GM23338 (cell line): ENCODE results near the gene PSTK. TPM values are rescaled to one million over a fixed set of nuclear protein-coding genes. Genes with fewer than 3 reads are reported as not detected.

ENCODE experiments used
- ATAC-seq: fragments of 200-7000 bp; cut with Tn5 transposase; 3 replicates; pipeline ENCODE4 v1.9.1; 2020
- DNase-seq: peaks from one replicate; pipeline ENCODE4 v3.0.0-alpha.2; 2015; ENCODE audit warnings: low spot score
- H2AFZ ChIP-seq: fragments of 200-600 bp; sonication (generic); 2 replicates; pipeline ENCODE4 v1.8.0; 2016; ENCODE audit warnings: antibody characterized with exemption, mild to moderate bottlenecking, moderate library complexity
- H3F3A ChIP-seq: fragments of 200-600 bp; sonication (generic); replicated peaks from 2 replicates; pipeline ENCODE4 v1.8.0; 2017; ENCODE audit warnings: antibody characterized with exemption, mixed run types, low read depth
- H3K27ac ChIP-seq: fragments of 200-600 bp; sonication (generic); 2 replicates; pipeline ENCODE4 v1.6.1; 2016; ENCODE audit warnings: low read depth
- H3K27me3 ChIP-seq: fragments of 200-600 bp; sonication (generic); 2 replicates; pipeline ENCODE4 v1.8.0; 2016; ENCODE audit warnings: mild to moderate bottlenecking, mixed run types, moderate library complexity; ENCODE audit not compliant: insufficient read depth
- H3K36me3 ChIP-seq: fragments of 200-600 bp; sonication (generic); 2 replicates; pipeline ENCODE4 v1.8.0; 2016; ENCODE audit warnings: mild to moderate bottlenecking; ENCODE audit not compliant: insufficient read depth
- H3K4me1 ChIP-seq: fragments of 200-600 bp; sonication (generic); 2 replicates; pipeline ENCODE4 v1.8.0; 2016; ENCODE audit warnings: mild to moderate bottlenecking, moderate library complexity; ENCODE audit not compliant: insufficient read depth
- H3K4me2 ChIP-seq: fragments of 200-600 bp; sonication (generic); 2 replicates; pipeline ENCODE4 v1.7.1; 2017; ENCODE audit warnings: mixed run types
- H3K4me3 ChIP-seq: fragments of 200-600 bp; sonication (generic); 2 replicates; pipeline ENCODE4 v1.6.1; 2016; ENCODE audit warnings: mixed run types
- H3K79me2 ChIP-seq: fragments of 200-600 bp; sonication (generic); replicated peaks from 2 replicates; pipeline ENCODE4 v1.8.0; 2017; ENCODE audit warnings: mild to moderate bottlenecking; ENCODE audit not compliant: insufficient read depth
- H3K9me2 ChIP-seq: fragments of 200-600 bp; sonication (generic); 2 replicates; pipeline ENCODE4 v1.8.0; 2017; ENCODE audit not compliant: insufficient read depth
- H4K20me1 ChIP-seq: fragments of 200-600 bp; sonication (generic); replicated peaks from 2 replicates; pipeline ENCODE4 v1.8.0; 2017; ENCODE audit warnings: mild to moderate bottlenecking; ENCODE audit not compliant: insufficient read depth
- H3K27ac Mint-ChIP-seq: 2 replicates; pipeline ENCODE4 v1.8.0; 2020; ENCODE audit warnings: inconsistent platforms, mild to moderate bottlenecking, moderate library complexity, mixed read lengths
- H3K27me3 Mint-ChIP-seq: 3 replicates; pipeline ENCODE4 v1.8.0; 2022; ENCODE audit warnings: low read depth, mild to moderate bottlenecking, moderate library complexity, mixed read lengths, inconsistent platforms; ENCODE audit not compliant: insufficient read depth, poor library complexity
- H3K36me3 Mint-ChIP-seq: 3 replicates; pipeline ENCODE4 v1.8.0; 2021; ENCODE audit warnings: low read depth, mild to moderate bottlenecking, inconsistent platforms, moderate library complexity, mixed read lengths
- H3K4me1 Mint-ChIP-seq: 3 replicates; pipeline ENCODE4 v1.8.0; 2020; ENCODE audit warnings: mild to moderate bottlenecking, inconsistent platforms, mixed read lengths
- H3K4me3 Mint-ChIP-seq: 3 replicates; pipeline ENCODE4 v1.8.0; 2021; ENCODE audit warnings: moderate library complexity, mild to moderate bottlenecking, inconsistent platforms, mixed read lengths
- H3K9me3 Mint-ChIP-seq: 3 replicates; pipeline ENCODE4 v1.8.0; 2020; ENCODE audit warnings: moderate library complexity, mild to moderate bottlenecking, inconsistent platforms, mixed read lengths
- CREB1 ChIP-seq: fragments of 250-450 bp; sonication (Bioruptor Pico); IDR thresholded peaks from 2 replicates; pipeline ENCODE4 v1.5.0; 2020; ENCODE audit warnings: low read depth, mild to moderate bottlenecking, moderate library complexity
- EZH2 ChIP-seq: fragments of 200-600 bp; sonication (generic); IDR thresholded peaks from one replicate; pipeline ENCODE4 v1.8.0; 2017; ENCODE audit warnings: antibody characterized with exemption, mild to moderate bottlenecking, low read depth; ENCODE audit not compliant: unreplicated experiment
- EZH2phosphoT487 ChIP-seq: fragments of 200-600 bp; sonication (generic); IDR thresholded peaks from one replicate; pipeline ENCODE4 v1.8.1; 2018; ENCODE audit warnings: antibody characterized with exemption; ENCODE audit not compliant: unreplicated experiment
- JUNB ChIP-seq: IDR thresholded peaks from one replicate; pipeline ENCODE4 v1.6.1; 2016; ENCODE audit warnings: antibody characterized with exemption; ENCODE audit not compliant: unreplicated experiment
- NANOG ChIP-seq: IDR thresholded peaks from 2 replicates; pipeline ENCODE4 v1.6.1; 2016; ENCODE audit warnings: antibody characterized with exemption, borderline replicate concordance
- POLR2AphosphoS5 ChIP-seq: IDR thresholded peaks from 2 replicates; pipeline ENCODE4 v1.6.1; 2016; ENCODE audit warnings: antibody characterized with exemption, low read depth
- STAT1 ChIP-seq: IDR thresholded peaks from one replicate; pipeline ENCODE4 v1.6.1; 2016; ENCODE audit warnings: antibody characterized with exemption; ENCODE audit not compliant: unreplicated experiment
- ZNF114 ChIP-seq: fragments of 250-450 bp; sonication (Bioruptor Pico); IDR thresholded peaks from 2 replicates; pipeline ENCODE4 v1.5.0; 2020; ENCODE audit warnings: mild to moderate bottlenecking, moderate library complexity
- ZNF331 ChIP-seq: fragments of 250-450 bp; sonication (Bioruptor Pico); IDR thresholded peaks from 2 replicates; pipeline ENCODE4 v1.5.0; 2020; ENCODE audit warnings: low read depth, mild to moderate bottlenecking, moderate library complexity
- polyA plus RNA-seq: library from polyadenylated mRNA; unstranded; fragments of >200 nt; fragmentation: Nextera tagmentation; extraction: Ambion mirVana; gene quantifications from 2 replicates; pipeline ENCODE4 v1.2.1, GENCODE V29; 2016
- total RNA-seq: library from RNA; depleted of rRNA; stranded (reverse); fragments of >200 nt; shearing (Covaris generic); gene quantifications from 2 replicates; pipeline ENCODE4 v1.2.3, GENCODE V29; 2014
- TF ChIP-seq, protein P1 (sequence below): IDR thresholded peaks from one replicate; pipeline ENCODE4 v1.6.1; 2018; ENCODE audit warnings: antibody characterized with exemption; ENCODE audit not compliant: unreplicated experiment
- TF ChIP-seq, protein P2 (sequence below), 2 experiments: fragments of 200-600 bp in 1 of 2; sonication (generic) in 1 of 2; conservative IDR thresholded peaks; 2 replicates each; pipeline versions ENCODE4 v1.5.1 to v1.6.1; 2016 to 2017; ENCODE audit warnings: antibody characterized with exemption in 2 of 2, low read depth in 2 of 2, mild to moderate bottlenecking in 2 of 2, moderate library complexity in 1 of 2
- TF ChIP-seq, protein P3 (sequence below): IDR thresholded peaks from 2 replicates; pipeline ENCODE4 v1.6.1; 2016; ENCODE audit warnings: antibody characterized with exemption
- TF ChIP-seq, protein P4 (sequence below): fragments of 250-450 bp; sonication (Bioruptor Pico); IDR thresholded peaks from 2 replicates; pipeline ENCODE4 v1.5.0; 2020; ENCODE audit warnings: mild to moderate bottlenecking, moderate library complexity

PSTK gene
- total and polyA plus RNA-seq, 2 experiments from 2014 or later: 2.3 to 9.3 TPM

DNA sequence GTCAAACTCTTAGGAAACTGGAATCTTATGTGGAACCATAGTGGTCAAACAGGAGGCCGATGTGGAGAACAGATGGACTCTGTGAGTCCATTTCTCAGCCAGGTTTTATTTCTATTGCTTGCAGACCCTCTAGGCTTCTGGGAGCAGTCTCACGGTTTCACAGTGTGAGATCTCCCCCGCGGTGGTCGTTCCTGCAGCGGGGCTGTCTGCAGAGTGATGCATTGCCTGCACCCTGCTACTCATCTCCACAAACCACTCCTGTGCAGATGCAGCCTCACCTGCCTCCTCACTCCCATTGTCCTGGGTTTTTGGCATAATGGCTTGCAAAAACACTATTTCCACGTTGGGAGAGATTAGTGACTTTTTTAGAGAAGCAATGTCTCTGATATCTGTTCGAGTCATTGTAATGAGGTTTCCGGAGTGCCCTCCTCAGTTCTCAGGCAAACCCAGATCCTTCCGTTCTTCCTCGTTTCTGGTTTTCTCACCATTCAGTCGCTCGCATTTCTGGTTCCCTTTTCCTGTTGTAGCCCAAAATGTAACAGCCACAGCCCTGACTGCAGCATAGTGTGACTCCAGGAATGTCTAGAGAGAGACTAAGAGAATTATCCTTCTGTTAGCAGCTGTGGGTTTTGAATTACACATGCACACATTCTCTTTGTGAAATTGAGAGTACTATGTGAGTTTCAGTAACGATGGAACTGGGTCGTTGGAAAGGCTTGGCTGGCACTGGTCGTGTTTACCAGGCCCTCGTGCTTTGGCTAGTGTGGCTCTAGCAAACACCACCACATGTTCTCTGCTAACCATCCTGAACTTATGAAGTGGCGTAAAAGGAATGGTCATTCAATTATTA is 58.8 kb downstream of the PSTK start:
- H3K27me3 Mint-ChIP-seq: peaks cover 4% of the 10 kb centered on the region

More for the DNA sequence above, 58.8 kb downstream of the PSTK start:
- H3K27me3 ChIP-seq: no peaks in the 10 kb centered on the region
- ATAC-seq: peak; percentile 63
- peaks cover 9% of the 10 kb centered on the region; the same call in 1 of the 2 replicates for H3K4me1 ChIP-seq
- H3K36me3 ChIP-seq: no peaks in the 10 kb centered on the region
- Mint-ChIP-seq H3K36me3 (peaks cover 12% of the 10 kb centered on the region; the same call in 2 of the 3 replicates), H3K9me3 (no peaks in the 10 kb centered on the region), H3K4me1 (peaks cover 20% of the 10 kb centered on the region), H3K4me3 (no peak overlapping the region), H3K27ac (no peak overlapping the region)
- DNase-seq: no peak
- no peaks in the 10 kb centered on the region for H4K20me1 ChIP-seq
- no peaks in the 10 kb centered on the region for H3K9me2 ChIP-seq
- 0 out of 2 replicates have a peak overlapping the region, but pooled peaks have one; percentile 24 for H2AFZ ChIP-seq
- no peak overlapping the region for H3K4me3 ChIP-seq
- no peaks in the 10 kb centered on the region for H3K79me2 ChIP-seq
- no peaks in the 10 kb centered on the region; the same call in 1 of the 2 replicates for H3F3A ChIP-seq
- 0 out of 2 replicates have a peak overlapping the region, but pooled peaks have one; percentile 4 for H3K4me2 ChIP-seq
- TF ChIP-seq ZNF331 (CRISPR knock-in tag): no peak
- TF ChIP-seq, protein P1, sequence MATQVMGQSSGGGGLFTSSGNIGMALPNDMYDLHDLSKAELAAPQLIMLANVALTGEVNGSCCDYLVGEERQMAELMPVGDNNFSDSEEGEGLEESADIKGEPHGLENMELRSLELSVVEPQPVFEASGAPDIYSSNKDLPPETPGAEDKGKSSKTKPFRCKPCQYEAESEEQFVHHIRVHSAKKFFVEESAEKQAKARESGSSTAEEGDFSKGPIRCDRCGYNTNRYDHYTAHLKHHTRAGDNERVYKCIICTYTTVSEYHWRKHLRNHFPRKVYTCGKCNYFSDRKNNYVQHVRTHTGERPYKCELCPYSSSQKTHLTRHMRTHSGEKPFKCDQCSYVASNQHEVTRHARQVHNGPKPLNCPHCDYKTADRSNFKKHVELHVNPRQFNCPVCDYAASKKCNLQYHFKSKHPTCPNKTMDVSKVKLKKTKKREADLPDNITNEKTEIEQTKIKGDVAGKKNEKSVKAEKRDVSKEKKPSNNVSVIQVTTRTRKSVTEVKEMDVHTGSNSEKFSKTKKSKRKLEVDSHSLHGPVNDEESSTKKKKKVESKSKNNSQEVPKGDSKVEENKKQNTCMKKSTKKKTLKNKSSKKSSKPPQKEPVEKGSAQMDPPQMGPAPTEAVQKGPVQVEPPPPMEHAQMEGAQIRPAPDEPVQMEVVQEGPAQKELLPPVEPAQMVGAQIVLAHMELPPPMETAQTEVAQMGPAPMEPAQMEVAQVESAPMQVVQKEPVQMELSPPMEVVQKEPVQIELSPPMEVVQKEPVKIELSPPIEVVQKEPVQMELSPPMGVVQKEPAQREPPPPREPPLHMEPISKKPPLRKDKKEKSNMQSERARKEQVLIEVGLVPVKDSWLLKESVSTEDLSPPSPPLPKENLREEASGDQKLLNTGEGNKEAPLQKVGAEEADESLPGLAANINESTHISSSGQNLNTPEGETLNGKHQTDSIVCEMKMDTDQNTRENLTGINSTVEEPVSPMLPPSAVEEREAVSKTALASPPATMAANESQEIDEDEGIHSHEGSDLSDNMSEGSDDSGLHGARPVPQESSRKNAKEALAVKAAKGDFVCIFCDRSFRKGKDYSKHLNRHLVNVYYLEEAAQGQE: no peak
- no peak for TF ChIP-seq STAT1
- TF ChIP-seq POLR2AphosphoS5: no peak
- no peak for TF ChIP-seq CREB1 (CRISPR knock-in tag)
- TF ChIP-seq, protein P2, sequence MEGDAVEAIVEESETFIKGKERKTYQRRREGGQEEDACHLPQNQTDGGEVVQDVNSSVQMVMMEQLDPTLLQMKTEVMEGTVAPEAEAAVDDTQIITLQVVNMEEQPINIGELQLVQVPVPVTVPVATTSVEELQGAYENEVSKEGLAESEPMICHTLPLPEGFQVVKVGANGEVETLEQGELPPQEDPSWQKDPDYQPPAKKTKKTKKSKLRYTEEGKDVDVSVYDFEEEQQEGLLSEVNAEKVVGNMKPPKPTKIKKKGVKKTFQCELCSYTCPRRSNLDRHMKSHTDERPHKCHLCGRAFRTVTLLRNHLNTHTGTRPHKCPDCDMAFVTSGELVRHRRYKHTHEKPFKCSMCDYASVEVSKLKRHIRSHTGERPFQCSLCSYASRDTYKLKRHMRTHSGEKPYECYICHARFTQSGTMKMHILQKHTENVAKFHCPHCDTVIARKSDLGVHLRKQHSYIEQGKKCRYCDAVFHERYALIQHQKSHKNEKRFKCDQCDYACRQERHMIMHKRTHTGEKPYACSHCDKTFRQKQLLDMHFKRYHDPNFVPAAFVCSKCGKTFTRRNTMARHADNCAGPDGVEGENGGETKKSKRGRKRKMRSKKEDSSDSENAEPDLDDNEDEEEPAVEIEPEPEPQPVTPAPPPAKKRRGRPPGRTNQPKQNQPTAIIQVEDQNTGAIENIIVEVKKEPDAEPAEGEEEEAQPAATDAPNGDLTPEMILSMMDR (conservative IDR thresholded peaks at IDR 0.05; ENCODE audit: low read depth in 2 of 2): no peak
- TF ChIP-seq EZH2phosphoT487: no peak
- TF ChIP-seq, protein P3, sequence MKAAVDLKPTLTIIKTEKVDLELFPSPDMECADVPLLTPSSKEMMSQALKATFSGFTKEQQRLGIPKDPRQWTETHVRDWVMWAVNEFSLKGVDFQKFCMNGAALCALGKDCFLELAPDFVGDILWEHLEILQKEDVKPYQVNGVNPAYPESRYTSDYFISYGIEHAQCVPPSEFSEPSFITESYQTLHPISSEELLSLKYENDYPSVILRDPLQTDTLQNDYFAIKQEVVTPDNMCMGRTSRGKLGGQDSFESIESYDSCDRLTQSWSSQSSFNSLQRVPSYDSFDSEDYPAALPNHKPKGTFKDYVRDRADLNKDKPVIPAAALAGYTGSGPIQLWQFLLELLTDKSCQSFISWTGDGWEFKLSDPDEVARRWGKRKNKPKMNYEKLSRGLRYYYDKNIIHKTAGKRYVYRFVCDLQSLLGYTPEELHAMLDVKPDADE: no peak
- no peak for TF ChIP-seq JUNB
- TF ChIP-seq EZH2: no peak
- no peak for TF ChIP-seq ZNF114 (CRISPR knock-in tag)
- TF ChIP-seq, protein P4, sequence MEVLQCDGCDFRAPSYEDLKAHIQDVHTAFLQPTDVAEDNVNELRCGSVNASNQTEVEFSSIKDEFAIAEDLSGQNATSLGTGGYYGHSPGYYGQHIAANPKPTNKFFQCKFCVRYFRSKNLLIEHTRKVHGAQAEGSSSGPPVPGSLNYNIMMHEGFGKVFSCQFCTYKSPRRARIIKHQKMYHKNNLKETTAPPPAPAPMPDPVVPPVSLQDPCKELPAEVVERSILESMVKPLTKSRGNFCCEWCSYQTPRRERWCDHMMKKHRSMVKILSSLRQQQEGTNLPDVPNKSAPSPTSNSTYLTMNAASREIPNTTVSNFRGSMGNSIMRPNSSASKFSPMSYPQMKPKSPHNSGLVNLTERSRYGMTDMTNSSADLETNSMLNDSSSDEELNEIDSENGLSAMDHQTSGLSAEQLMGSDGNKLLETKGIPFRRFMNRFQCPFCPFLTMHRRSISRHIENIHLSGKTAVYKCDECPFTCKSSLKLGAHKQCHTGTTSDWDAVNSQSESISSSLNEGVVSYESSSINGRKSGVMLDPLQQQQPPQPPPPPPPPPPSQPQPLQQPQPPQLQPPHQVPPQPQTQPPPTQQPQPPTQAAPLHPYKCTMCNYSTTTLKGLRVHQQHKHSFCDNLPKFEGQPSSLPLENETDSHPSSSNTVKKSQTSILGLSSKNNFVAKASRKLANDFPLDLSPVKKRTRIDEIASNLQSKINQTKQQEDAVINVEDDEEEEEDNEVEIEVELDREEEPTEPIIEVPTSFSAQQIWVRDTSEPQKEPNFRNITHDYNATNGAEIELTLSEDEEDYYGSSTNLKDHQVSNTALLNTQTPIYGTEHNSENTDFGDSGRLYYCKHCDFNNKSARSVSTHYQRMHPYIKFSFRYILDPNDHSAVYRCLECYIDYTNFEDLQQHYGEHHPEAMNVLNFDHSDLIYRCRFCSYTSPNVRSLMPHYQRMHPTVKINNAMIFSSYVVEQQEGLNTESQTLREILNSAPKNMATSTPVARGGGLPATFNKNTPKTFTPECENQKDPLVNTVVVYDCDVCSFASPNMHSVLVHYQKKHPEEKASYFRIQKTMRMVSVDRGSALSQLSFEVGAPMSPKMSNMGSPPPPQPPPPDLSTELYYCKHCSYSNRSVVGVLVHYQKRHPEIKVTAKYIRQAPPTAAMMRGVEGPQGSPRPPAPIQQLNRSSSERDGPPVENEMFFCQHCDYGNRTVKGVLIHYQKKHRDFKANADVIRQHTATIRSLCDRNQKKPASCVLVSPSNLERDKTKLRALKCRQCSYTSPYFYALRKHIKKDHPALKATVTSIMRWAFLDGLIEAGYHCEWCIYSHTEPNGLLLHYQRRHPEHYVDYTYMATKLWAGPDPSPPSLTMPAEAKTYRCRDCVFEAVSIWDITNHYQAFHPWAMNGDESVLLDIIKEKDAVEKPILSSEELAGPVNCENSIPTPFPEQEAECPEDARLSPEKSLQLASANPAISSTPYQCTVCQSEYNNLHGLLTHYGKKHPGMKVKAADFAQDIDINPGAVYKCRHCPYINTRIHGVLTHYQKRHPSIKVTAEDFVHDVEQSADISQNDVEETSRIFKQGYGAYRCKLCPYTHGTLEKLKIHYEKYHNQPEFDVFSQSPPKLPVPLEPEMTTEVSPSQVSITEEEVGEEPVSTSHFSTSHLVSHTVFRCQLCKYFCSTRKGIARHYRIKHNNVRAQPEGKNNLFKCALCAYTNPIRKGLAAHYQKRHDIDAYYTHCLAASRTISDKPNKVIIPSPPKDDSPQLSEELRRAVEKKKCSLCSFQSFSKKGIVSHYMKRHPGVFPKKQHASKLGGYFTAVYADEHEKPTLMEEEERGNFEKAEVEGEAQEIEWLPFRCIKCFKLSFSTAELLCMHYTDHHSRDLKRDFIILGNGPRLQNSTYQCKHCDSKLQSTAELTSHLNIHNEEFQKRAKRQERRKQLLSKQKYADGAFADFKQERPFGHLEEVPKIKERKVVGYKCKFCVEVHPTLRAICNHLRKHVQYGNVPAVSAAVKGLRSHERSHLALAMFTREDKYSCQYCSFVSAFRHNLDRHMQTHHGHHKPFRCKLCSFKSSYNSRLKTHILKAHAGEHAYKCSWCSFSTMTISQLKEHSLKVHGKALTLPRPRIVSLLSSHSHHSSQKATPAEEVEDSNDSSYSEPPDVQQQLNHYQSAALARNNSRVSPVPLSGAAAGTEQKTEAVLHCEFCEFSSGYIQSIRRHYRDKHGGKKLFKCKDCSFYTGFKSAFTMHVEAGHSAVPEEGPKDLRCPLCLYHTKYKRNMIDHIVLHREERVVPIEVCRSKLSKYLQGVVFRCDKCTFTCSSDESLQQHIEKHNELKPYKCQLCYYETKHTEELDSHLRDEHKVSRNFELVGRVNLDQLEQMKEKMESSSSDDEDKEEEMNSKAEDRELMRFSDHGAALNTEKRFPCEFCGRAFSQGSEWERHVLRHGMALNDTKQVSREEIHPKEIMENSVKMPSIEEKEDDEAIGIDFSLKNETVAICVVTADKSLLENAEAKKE: no peak
- no peak for TF ChIP-seq NANOG
- H3K27ac ChIP-seq: no peak overlapping the region
